H9 (cell line): ENCODE data around the gene BTBD17. TPM values are rescaled to one million over a fixed set of nuclear protein-coding genes. Genes with fewer than 3 reads are reported as not detected.

Source experiments
- DNase-seq: peaks from one replicate; pipeline ENCODE4 v3.0.0-alpha.2; 2017
- H2AFZ ChIP-seq: one replicate; pipeline ENCODE4 v1.6.1; 2013; ENCODE audit warnings: mild to moderate bottlenecking, low read length, control low read depth, moderate library complexity
- H2AK5ac ChIP-seq: 2 replicates; pipeline ENCODE4 v1.6.1; 2013; ENCODE audit warnings: low read length, control low read depth, mixed read lengths; ENCODE audit not compliant: insufficient read length
- H2BK120ac ChIP-seq: one replicate; pipeline ENCODE4 v1.6.1; 2013; ENCODE audit warnings: low read depth, mild to moderate bottlenecking, low read length, control low read depth, inconsistent platforms; ENCODE audit not compliant: poor library complexity, severe bottlenecking
- H2BK12ac ChIP-seq: 2 replicates; pipeline ENCODE4 v1.6.1; 2013; ENCODE audit warnings: low read length, control low read depth, mixed read lengths, low read depth; ENCODE audit not compliant: insufficient read length
- H2BK15ac ChIP-seq: 2 replicates; pipeline ENCODE4 v1.6.1; 2013; ENCODE audit warnings: low read depth, low read length, control low read depth
- H2BK20ac ChIP-seq: one replicate; pipeline ENCODE4 v1.6.1; 2013; ENCODE audit warnings: low read depth, mild to moderate bottlenecking, low read length, control low read depth, inconsistent platforms; ENCODE audit not compliant: poor library complexity, severe bottlenecking
- H2BK5ac ChIP-seq: 2 replicates; pipeline ENCODE4 v1.6.1; 2013; ENCODE audit warnings: low read length, control low read depth, mixed read lengths; ENCODE audit not compliant: insufficient read length
- H3K14ac ChIP-seq: 2 replicates; pipeline ENCODE4 v1.6.1; 2013; ENCODE audit warnings: low read length, control low read depth; ENCODE audit not compliant: insufficient read depth
- H3K18ac ChIP-seq: 2 replicates; pipeline ENCODE4 v1.6.1; 2013; ENCODE audit warnings: low read depth, mild to moderate bottlenecking, mixed read lengths, low read length, control low read depth; ENCODE audit not compliant: insufficient read length
- H3K23ac ChIP-seq: 2 replicates; pipeline ENCODE4 v1.6.1; 2013; ENCODE audit warnings: low read length, control low read depth, mixed read lengths, low read depth; ENCODE audit not compliant: insufficient read length
- H3K23me2 ChIP-seq: 2 replicates; pipeline ENCODE4 v1.6.1; 2013; ENCODE audit warnings: low read depth, mild to moderate bottlenecking, mixed read lengths, low read length, control low read depth; ENCODE audit not compliant: insufficient read length, poor library complexity, severe bottlenecking
- H3K27ac ChIP-seq: 2 replicates; pipeline ENCODE4 v1.5.1; 2013; ENCODE audit warnings: low read length, control low read depth, mixed read lengths, low read depth; ENCODE audit not compliant: insufficient read length
- H3K27me3 ChIP-seq: 2 replicates; pipeline ENCODE4 v1.6.1; 2013; ENCODE audit warnings: low read length, control low read depth, inconsistent platforms; ENCODE audit not compliant: insufficient read depth
- H3K4ac ChIP-seq: 2 replicates; pipeline ENCODE4 v1.6.1; 2013; ENCODE audit warnings: low read depth, mild to moderate bottlenecking, control low read depth, inconsistent platforms, low read length, moderate library complexity
- H3K4me1 ChIP-seq: 2 replicates; pipeline ENCODE4 v1.6.1; 2013; ENCODE audit warnings: low read length, control low read depth, inconsistent platforms; ENCODE audit not compliant: insufficient read depth
- H3K4me2 ChIP-seq: 2 replicates; pipeline ENCODE4 v1.6.1; 2013; ENCODE audit warnings: low read length, control low read depth, mixed read lengths; ENCODE audit not compliant: insufficient read length, insufficient read depth
- H3K56ac ChIP-seq: 2 replicates; pipeline ENCODE4 v1.6.1; 2013; ENCODE audit warnings: low read depth, mild to moderate bottlenecking, mixed read lengths, low read length, control low read depth; ENCODE audit not compliant: insufficient read length
- H3K79me1 ChIP-seq: 2 replicates; pipeline ENCODE4 v1.6.1; 2013; ENCODE audit warnings: low read depth, mild to moderate bottlenecking, moderate library complexity, low read length, control low read depth, inconsistent platforms; ENCODE audit not compliant: insufficient read depth, poor library complexity, severe bottlenecking
- H3K79me2 ChIP-seq: 2 replicates; pipeline ENCODE4 v1.6.1; 2013; ENCODE audit warnings: low read length, control low read depth, inconsistent platforms; ENCODE audit not compliant: insufficient read depth
- H3K9ac ChIP-seq: 2 replicates; pipeline ENCODE4 v1.6.1; 2013; ENCODE audit warnings: low read length, control low read depth, mixed read lengths; ENCODE audit not compliant: insufficient read length; ENCODE audit errors: extremely low read depth
- H3K9me3 ChIP-seq: one replicate; pipeline ENCODE4 v1.6.1; 2013; ENCODE audit warnings: low read depth, low read length, inconsistent platforms; ENCODE audit not compliant: control insufficient read depth
- H3T11ph ChIP-seq: one replicate; pipeline ENCODE4 v1.6.1; 2013; ENCODE audit warnings: mild to moderate bottlenecking, low read length, control low read depth, inconsistent platforms
- H4K20me1 ChIP-seq: one replicate; pipeline ENCODE4 v1.6.1; 2013; ENCODE audit not compliant: control insufficient read depth, insufficient read length, insufficient read depth
- H4K5ac ChIP-seq: 2 replicates; pipeline ENCODE4 v1.6.1; 2013; ENCODE audit warnings: low read depth, mild to moderate bottlenecking, mixed read lengths, low read length, control low read depth; ENCODE audit not compliant: insufficient read length
- H4K8ac ChIP-seq: replicated peaks from 2 replicates; pipeline ENCODE4 v1.6.1; 2013; ENCODE audit warnings: low read length, control low read depth, mixed read lengths, low read depth; ENCODE audit not compliant: insufficient read length
- H4K91ac ChIP-seq: 2 replicates; pipeline ENCODE4 v1.6.1; 2013; ENCODE audit warnings: low read depth, mild to moderate bottlenecking, moderate library complexity, mixed read lengths, low read length, control low read depth; ENCODE audit not compliant: insufficient read length
- H3K27ac Mint-ChIP-seq, 3 experiments: 2 replicates in 2 of 3; 3 replicates in 1 of 3; pipeline ENCODE4 v1.8.0; 2020 to 2021; ENCODE audit warnings: mixed read lengths in 3 of 3, mild to moderate bottlenecking in 1 of 3, moderate library complexity in 1 of 3
- H3K27me3 Mint-ChIP-seq: 2 replicates; pipeline ENCODE4 v1.8.0; 2021; ENCODE audit warnings: low read depth, mild to moderate bottlenecking, moderate library complexity, mixed read lengths
- H3K36me3 Mint-ChIP-seq, 3 experiments: 2 replicates in 2 of 3; 3 replicates in 1 of 3; pipeline ENCODE4 v1.8.0; 2020 to 2021; ENCODE audit warnings: low read depth in 3 of 3, mixed read lengths in 3 of 3; ENCODE audit not compliant: insufficient read depth in 1 of 3
- H3K4me1 Mint-ChIP-seq, 2 experiments: 2 replicates each; pipeline ENCODE4 v1.8.0; 2020; ENCODE audit warnings: mixed read lengths in 2 of 2
- H3K4me3 Mint-ChIP-seq, 2 experiments: 2 replicates in 1 of 2; 3 replicates in 1 of 2; pipeline ENCODE4 v1.8.0; 2020 to 2021; ENCODE audit warnings: mild to moderate bottlenecking in 2 of 2, mixed read lengths in 2 of 2, moderate library complexity in 1 of 2
- H3K9me3 Mint-ChIP-seq, 2 experiments: 2 replicates in 1 of 2; 3 replicates in 1 of 2; pipeline ENCODE4 v1.8.0; 2020; ENCODE audit warnings: mild to moderate bottlenecking in 2 of 2, mixed read lengths in 2 of 2, moderate library complexity in 1 of 2
- CTCF ChIP-seq: fragments of 200-600 bp; sonication (generic); conservative IDR thresholded peaks from 3 replicates; pipeline ENCODE4 v1.8.0; 2021; ENCODE audit warnings: antibody characterized with exemption, mild to moderate bottlenecking
- WGBS: extraction: QIAGEN DNeasy Blood & Tissue Kit; methylation state at CpG from one replicate; pipeline ENCODE4 v1.1.7; 2013; ENCODE audit warnings: missing lambda C conversion rate, low lambda C conversion rate, mixed read lengths; ENCODE audit not compliant: insufficient read length; ENCODE audit errors: extremely low coverage; 5-methylcytosine and 5-hydroxymethylcytosine counted together
- total RNA-seq: library from RNA; stranded (reverse); gene quantifications from 2 replicates; pipeline ENCODE4 v1.2.1, GENCODE V29; 2021

BTBD17 gene
- total RNA-seq, 1 experiment from 2014 or later, result 0.33 TPM

GRCh38 chr17:74379495-74380085, 17.9 kb upstream of the BTBD17 start:
- no peak overlapping the region for H3K23ac ChIP-seq
- DNase-seq, result peak; percentile 97
- no peak overlapping the region for H3K14ac ChIP-seq
- H3K4ac ChIP-seq, result no peak overlapping the region
- H3K4me2 ChIP-seq, result no peak overlapping the region
- H4K20me1 ChIP-seq, result no peaks in the 10 kb centered on the region
- Mint-ChIP-seq H3K27ac (no peak overlapping the region), H3K4me3 (no peak overlapping the region), H3K36me3 (no peaks in the 10 kb centered on the region), H3K27me3 (peaks cover 38% of the 10 kb centered on the region), H3K9me3 (no peaks in the 10 kb centered on the region), H3K4me1 (peaks cover 10 to 16% of the 10 kb centered on the region in 2 experiments)
- TF ChIP-seq CTCF, result peak; percentile 96
- no peaks in the 10 kb centered on the region for H3K9me3 ChIP-seq
- no peak overlapping the region for H4K5ac ChIP-seq
- H2BK15ac ChIP-seq, result no peak overlapping the region
- H3K79me2 ChIP-seq, result no peaks in the 10 kb centered on the region
- H3K9ac ChIP-seq, result no peak overlapping the region
- H3K18ac ChIP-seq, result no peak overlapping the region
- H3K27me3 ChIP-seq, result no peaks in the 10 kb centered on the region
- H4K8ac ChIP-seq, result no peak overlapping the region
- no peak overlapping the region for H2AFZ ChIP-seq
- no peak overlapping the region for H2BK12ac ChIP-seq
- no peaks in the 10 kb centered on the region; the same call in 1 of the 2 replicates for H3K4me1 ChIP-seq
- H3K27ac ChIP-seq, result no peak overlapping the region
- no peaks in the 10 kb centered on the region for H3K79me1 ChIP-seq
- no peak overlapping the region for H3T11ph ChIP-seq
- no peak overlapping the region for H2AK5ac ChIP-seq
- no peak overlapping the region for H2BK120ac ChIP-seq
- WGBS, result no CpG with 5 or more reads among the region's 20 CpGs
- H4K91ac ChIP-seq, result no peak overlapping the region
- H3K56ac ChIP-seq, result no peak overlapping the region
- no peak overlapping the region for H2BK5ac ChIP-seq
- no peak overlapping the region for H2BK20ac ChIP-seq
- H3K23me2 ChIP-seq, result no peaks in the 10 kb centered on the region
